Measurements from ENCODE around the gene ZNF587. TPM values are rescaled to one million over a fixed set of nuclear protein-coding genes. Genes with fewer than 3 reads are reported as not detected.
A peak's percentile ranks its signal among the peaks of the same experiment; 100 is the strongest.

Gene ZNF587
- total and polyA plus RNA-seq, 2 of the 13 experiments (the other 11 are each of a cell fraction or from before 2014, with no cell fraction given), result 8.7 to 17.5 TPM

DNA sequence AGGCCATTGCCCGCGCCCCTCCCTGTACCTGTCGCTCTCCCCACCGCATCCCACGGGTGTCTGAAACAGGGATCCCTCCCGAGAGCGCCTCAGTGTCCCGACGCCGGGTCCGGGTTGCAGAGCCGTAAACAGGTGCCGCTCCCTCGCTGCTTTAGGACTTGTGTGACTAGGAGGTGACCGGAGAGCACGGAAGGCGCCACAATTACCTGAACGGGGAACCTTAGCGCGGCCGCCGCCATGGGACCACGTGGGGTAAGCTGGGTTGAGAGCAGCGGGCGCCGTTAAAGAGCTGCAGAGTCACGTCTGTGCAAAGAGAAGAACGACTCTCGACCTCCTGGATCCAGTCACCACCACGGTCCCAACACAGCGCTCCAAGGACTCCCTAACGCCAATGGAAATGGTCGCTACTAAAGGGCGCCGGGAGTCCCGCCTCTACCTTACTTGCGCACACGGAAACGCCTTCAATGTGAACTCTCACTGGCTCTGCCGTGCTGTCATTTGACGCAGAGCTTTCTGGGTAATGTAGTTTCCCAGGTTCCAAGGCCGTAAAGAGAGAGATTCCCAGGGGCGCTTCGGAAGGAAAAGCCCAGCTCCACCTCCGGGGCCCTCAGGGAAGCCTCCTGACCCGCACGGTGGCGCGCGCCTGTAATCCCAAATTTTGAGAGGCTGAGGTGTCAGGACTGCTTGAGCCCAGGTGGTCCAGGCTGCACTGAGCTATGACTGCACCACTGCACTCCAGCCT, 35.0 kb upstream of the ZNF587 start, which contains the start of gene ZNF552 (continued):
- TF ChIP-seq, protein P1, sequence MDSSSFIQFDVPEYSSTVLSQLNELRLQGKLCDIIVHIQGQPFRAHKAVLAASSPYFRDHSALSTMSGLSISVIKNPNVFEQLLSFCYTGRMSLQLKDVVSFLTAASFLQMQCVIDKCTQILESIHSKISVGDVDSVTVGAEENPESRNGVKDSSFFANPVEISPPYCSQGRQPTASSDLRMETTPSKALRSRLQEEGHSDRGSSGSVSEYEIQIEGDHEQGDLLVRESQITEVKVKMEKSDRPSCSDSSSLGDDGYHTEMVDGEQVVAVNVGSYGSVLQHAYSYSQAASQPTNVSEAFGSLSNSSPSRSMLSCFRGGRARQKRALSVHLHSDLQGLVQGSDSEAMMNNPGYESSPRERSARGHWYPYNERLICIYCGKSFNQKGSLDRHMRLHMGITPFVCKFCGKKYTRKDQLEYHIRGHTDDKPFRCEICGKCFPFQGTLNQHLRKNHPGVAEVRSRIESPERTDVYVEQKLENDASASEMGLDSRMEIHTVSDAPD (CRISPR knock-in tag; IDR thresholded peaks at IDR 0.05), result no peak
- TF ChIP-seq MYNN (CRISPR knock-in tag; IDR thresholded peaks at IDR 0.05; ENCODE audit: low read depth) (0 out of 2 replicates have a peak, but pooled peaks have one; percentile 26), SMC3 (IDR thresholded peaks at IDR 0.05; ENCODE audit: low read length) (no peak), ZNF547 (CRISPR knock-in tag; IDR thresholded peaks at IDR 0.05) (no peak), EEA1 (CRISPR knock-in tag; IDR thresholded peaks at IDR 0.05; ENCODE audit: borderline replicate concordance) (no peak), RELA (CRISPR knock-in tag; IDR thresholded peaks at IDR 0.05) (no peak), ZNF343 (CRISPR knock-in tag; IDR thresholded peaks at IDR 0.05) (peak; percentile 77; the same call in 1 of the 2 replicates), POLR2A (IDR thresholded peaks at IDR 0.05; ENCODE audit: insufficient read depth in 1 of 2, low read depth in 2 of 2, low read length in 2 of 2) (peak; percentile 96 to 97), ATRX (CRISPR knock-in tag; IDR thresholded peaks at IDR 0.05; ENCODE audit: borderline replicate concordance) (no peak), SIN3B (IDR thresholded peaks at IDR 0.05; ENCODE audit: low read length) (peak; percentile 25; the same call in 1 of the 2 replicates), RCOR2 (CRISPR knock-in tag; IDR thresholded peaks at IDR 0.05) (no peak), HHEX (CRISPR knock-in tag; IDR thresholded peaks at IDR 0.05) (no peak), DNMT3B (CRISPR knock-in tag; conservative IDR thresholded peaks at IDR 0.05) (no peak), ZBTB1 (CRISPR knock-in tag; IDR thresholded peaks at IDR 0.05; ENCODE audit: borderline replicate concordance) (no peak), SRF (IDR thresholded peaks at IDR 0.05; ENCODE audit: low read depth, low read length) (0 out of 2 replicates have a peak, but pooled peaks have one; percentile 49)
- TF ChIP-seq, protein P2, sequence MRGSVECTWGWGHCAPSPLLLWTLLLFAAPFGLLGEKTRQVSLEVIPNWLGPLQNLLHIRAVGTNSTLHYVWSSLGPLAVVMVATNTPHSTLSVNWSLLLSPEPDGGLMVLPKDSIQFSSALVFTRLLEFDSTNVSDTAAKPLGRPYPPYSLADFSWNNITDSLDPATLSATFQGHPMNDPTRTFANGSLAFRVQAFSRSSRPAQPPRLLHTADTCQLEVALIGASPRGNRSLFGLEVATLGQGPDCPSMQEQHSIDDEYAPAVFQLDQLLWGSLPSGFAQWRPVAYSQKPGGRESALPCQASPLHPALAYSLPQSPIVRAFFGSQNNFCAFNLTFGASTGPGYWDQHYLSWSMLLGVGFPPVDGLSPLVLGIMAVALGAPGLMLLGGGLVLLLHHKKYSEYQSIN (CRISPR knock-in tag; IDR thresholded peaks at IDR 0.05; ENCODE audit: borderline replicate concordance), result no peak
- TF ChIP-seq, protein P3, sequence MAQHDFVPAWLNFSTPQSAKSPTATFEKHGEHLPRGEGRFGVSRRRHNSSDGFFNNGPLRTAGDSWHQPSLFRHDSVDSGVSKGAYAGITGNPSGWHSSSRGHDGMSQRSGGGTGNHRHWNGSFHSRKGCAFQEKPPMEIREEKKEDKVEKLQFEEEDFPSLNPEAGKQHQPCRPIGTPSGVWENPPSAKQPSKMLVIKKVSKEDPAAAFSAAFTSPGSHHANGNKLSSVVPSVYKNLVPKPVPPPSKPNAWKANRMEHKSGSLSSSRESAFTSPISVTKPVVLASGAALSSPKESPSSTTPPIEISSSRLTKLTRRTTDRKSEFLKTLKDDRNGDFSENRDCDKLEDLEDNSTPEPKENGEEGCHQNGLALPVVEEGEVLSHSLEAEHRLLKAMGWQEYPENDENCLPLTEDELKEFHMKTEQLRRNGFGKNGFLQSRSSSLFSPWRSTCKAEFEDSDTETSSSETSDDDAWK (CRISPR knock-in tag; IDR thresholded peaks at IDR 0.05), result no peak
- TF ChIP-seq, protein P4, sequence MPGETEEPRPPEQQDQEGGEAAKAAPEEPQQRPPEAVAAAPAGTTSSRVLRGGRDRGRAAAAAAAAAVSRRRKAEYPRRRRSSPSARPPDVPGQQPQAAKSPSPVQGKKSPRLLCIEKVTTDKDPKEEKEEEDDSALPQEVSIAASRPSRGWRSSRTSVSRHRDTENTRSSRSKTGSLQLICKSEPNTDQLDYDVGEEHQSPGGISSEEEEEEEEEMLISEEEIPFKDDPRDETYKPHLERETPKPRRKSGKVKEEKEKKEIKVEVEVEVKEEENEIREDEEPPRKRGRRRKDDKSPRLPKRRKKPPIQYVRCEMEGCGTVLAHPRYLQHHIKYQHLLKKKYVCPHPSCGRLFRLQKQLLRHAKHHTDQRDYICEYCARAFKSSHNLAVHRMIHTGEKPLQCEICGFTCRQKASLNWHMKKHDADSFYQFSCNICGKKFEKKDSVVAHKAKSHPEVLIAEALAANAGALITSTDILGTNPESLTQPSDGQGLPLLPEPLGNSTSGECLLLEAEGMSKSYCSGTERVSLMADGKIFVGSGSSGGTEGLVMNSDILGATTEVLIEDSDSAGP (CRISPR knock-in tag; IDR thresholded peaks at IDR 0.05; ENCODE audit: borderline replicate concordance), result peak; percentile 76; the same call in 1 of the 2 replicates
- TF ChIP-seq, protein P5, sequence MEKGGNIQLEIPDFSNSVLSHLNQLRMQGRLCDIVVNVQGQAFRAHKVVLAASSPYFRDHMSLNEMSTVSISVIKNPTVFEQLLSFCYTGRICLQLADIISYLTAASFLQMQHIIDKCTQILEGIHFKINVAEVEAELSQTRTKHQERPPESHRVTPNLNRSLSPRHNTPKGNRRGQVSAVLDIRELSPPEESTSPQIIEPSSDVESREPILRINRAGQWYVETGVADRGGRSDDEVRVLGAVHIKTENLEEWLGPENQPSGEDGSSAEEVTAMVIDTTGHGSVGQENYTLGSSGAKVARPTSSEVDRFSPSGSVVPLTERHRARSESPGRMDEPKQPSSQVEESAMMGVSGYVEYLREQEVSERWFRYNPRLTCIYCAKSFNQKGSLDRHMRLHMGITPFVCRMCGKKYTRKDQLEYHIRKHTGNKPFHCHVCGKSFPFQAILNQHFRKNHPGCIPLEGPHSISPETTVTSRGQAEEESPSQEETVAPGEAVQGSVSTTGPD (CRISPR knock-in tag; IDR thresholded peaks at IDR 0.05), result no peak
